ENCODE results near the gene PEX3. TPM values are rescaled to one million over a fixed set of nuclear protein-coding genes. Genes with fewer than 3 reads are reported as not detected.

The PEX3 gene
- total RNA-seq, 1 experiment from 2014 or later = 20.9 TPM

DNA sequence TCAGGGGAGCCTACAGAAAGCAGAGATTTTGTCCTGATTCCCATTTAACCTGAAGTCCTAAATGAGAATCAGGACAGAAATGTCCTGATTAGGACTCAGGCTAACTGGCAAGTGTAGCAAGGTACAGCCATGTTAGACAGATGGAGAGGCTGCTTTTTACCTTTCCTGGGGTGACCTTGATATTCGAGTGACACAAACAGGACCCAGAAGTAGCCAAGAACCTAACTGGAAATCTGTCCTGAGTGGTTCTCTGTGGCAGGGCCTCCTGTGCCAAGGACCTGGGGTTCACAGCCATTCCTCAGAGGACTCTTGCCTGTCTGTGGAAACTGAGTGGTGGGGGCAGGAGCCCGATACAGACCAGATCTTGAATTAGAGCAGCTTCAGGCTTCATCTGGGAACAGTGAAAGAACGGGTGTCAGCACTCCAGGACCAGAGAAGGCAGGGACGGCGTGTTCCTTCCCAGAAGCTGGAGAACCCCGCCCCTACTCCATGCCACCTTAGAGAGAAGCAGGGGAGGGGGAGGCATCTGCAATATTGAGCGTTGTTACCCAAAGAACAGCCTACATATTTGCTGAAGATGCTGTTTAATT lies 65.3 kb downstream of the PEX3 start:
- no peak for DNase-seq
- BruUV-seq (replicated peaks) = no TSS peak
- TF ChIP-seq EZH2 (IDR thresholded peaks at IDR 0.05; ENCODE audit: low read depth) (no peak), CTCF (conservative IDR thresholded peaks at IDR 0.05) (no peak)

DNA sequence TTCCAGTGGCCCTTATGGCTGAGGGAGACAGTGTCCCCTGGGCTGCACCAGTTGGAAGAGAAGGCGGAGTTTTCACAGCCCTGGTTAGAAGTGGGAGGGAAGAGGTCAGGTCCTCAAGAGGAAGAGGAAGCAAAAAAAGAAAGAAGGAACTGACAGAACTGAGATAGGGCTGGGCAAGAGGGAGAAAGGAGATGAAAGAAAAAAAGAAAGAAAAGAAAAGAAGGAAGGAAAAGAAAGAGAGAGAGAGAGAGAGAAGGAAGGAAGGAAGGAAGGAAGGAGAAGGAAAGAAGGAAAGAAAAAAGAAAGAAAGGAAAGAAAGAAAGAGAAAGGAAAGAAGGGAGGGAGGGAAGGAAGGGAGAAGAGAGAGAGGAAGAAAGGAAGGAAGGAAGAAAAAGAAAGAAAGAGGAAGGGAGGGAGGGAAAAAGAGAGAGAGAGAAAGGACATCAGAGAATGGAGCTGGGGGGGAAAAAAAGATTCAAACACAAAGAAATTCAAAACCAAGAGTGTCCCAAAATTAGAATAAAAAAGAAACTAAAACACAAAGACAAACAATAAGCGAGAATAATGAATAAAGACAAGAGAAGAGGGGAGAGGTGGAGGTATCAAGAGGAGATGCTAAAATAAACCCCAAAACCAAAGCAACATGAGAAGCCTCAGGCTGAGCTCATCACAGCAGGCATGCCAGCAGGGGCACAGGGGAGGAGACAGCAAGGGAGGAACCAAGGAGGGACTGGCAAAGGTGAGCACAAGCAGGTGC lies 66.3 kb downstream of the PEX3 start:
- no peaks in the 10 kb centered on the region for H3K27me3 ChIP-seq (ENCODE audit: insufficient read depth, low read depth)
- H3K36me3 ChIP-seq (ENCODE audit: low read depth) = no peaks in the 10 kb centered on the region
- 0 out of 2 replicates have a peak, but pooled peaks cover under 1% of the 10 kb centered on the region for H3K4me1 ChIP-seq (replicated peaks; ENCODE audit: insufficient read depth)
- H4K20me1 ChIP-seq (ENCODE audit: insufficient read depth) = no peaks in the 10 kb centered on the region
- peaks cover 2% of the 10 kb centered on the region for H3K79me2 ChIP-seq (ENCODE audit: low read depth)
- TF ChIP-seq EZH2 (IDR thresholded peaks at IDR 0.05; ENCODE audit: low read depth) = no peak
- TF ChIP-seq CTCF (conservative IDR thresholded peaks at IDR 0.05) = no peak
- no peak overlapping the region for H2AFZ ChIP-seq
- no peaks in the 10 kb centered on the region for H3K9me2 ChIP-seq (ENCODE audit: insufficient read depth)
- no peaks in the 10 kb centered on the region for H3K9me3 ChIP-seq (ENCODE audit: insufficient read depth, low read depth)
- H3K4me2 ChIP-seq = no peak overlapping the region
- ChIA-PET CTCF (no interaction called here), POLR2A (ENCODE audit: unreplicated experiment) (no interaction called here)
- BruUV-seq (replicated peaks) = no TSS peak
- intact Hi-C loops (cut with micrococcal nuclease; ENCODE audit: unreplicated experiment) = no loop called here
- no peak overlapping the region for H3K4me3 ChIP-seq
- no peak overlapping the region for H3K27ac ChIP-seq
- DNase-seq = no peak
- H3F3A ChIP-seq (ENCODE audit: insufficient read depth, low read depth) = no peaks in the 10 kb centered on the region

More for the DNA sequence above, 65.3 kb downstream of the PEX3 start:
- intact Hi-C loops (cut with micrococcal nuclease; ENCODE audit: unreplicated experiment) = no loop called here
- H3F3A ChIP-seq (ENCODE audit: insufficient read depth, low read depth) = no peaks in the 10 kb centered on the region
- 0 out of 2 replicates have a peak, but pooled peaks cover 3% of the 10 kb centered on the region for H3K4me1 ChIP-seq (replicated peaks; ENCODE audit: insufficient read depth)
- no peaks in the 10 kb centered on the region for H3K9me2 ChIP-seq (ENCODE audit: insufficient read depth)
- no peak overlapping the region for H3K27ac ChIP-seq
- peaks cover 8% of the 10 kb centered on the region for H3K79me2 ChIP-seq (ENCODE audit: low read depth)
- ChIA-PET POLR2A (ENCODE audit: unreplicated experiment) (interaction anchor here (0.6 kb wide), 1 partner anchor 315 kb away, joined by 4 read pairs; no protein-coding TSS in a partner anchor), CTCF (no interaction called here)
- no peak overlapping the region for H3K4me2 ChIP-seq
- no peaks in the 10 kb centered on the region for H3K36me3 ChIP-seq (ENCODE audit: low read depth)
- no peak overlapping the region for H2AFZ ChIP-seq
- no peak overlapping the region for H3K4me3 ChIP-seq
- H4K20me1 ChIP-seq (ENCODE audit: insufficient read depth) = no peaks in the 10 kb centered on the region
- no peaks in the 10 kb centered on the region for H3K9me3 ChIP-seq (ENCODE audit: insufficient read depth, low read depth)
- no peaks in the 10 kb centered on the region for H3K27me3 ChIP-seq (ENCODE audit: insufficient read depth, low read depth)

DNA sequence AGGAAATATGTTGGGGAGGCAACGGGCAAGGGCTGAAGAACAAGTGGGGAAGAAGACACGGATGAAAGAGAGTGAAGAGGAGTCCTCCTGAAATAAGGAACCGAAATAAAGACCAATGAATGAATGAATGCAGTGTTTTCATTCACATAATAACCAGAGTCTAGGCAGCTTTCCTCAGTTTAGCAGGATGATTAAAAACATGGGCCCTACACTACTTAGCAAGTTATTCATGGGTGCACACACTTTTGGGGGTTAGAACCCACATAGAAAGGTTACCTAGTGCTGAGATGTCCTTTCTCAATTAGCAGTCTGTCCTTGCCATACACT lies 66.8 kb downstream of the PEX3 start:
- Histone ChIP-seq H3K4me1 (replicated peaks; ENCODE audit: insufficient read depth) (no peaks in the 10 kb centered on the region), H3K27ac (no peak overlapping the region), H3F3A (ENCODE audit: insufficient read depth, low read depth) (no peaks in the 10 kb centered on the region), H3K4me2 (no peak overlapping the region), H3K36me3 (ENCODE audit: low read depth) (no peaks in the 10 kb centered on the region), H3K9me3 (ENCODE audit: insufficient read depth, low read depth) (no peaks in the 10 kb centered on the region), H2AFZ (no peak overlapping the region), H3K27me3 (ENCODE audit: insufficient read depth, low read depth) (no peaks in the 10 kb centered on the region), H3K9me2 (ENCODE audit: insufficient read depth) (no peaks in the 10 kb centered on the region), H3K79me2 (ENCODE audit: low read depth) (no peaks in the 10 kb centered on the region), H3K4me3 (no peak overlapping the region), H4K20me1 (ENCODE audit: insufficient read depth) (no peaks in the 10 kb centered on the region)
- no peak for DNase-seq
- no TSS peak for BruUV-seq (replicated peaks)
- intact Hi-C loops (cut with micrococcal nuclease; ENCODE audit: unreplicated experiment) = no loop called here
- TF ChIP-seq CTCF (conservative IDR thresholded peaks at IDR 0.05) (no peak), EZH2 (IDR thresholded peaks at IDR 0.05; ENCODE audit: low read depth) (no peak)
- POLR2A ChIA-PET (ENCODE audit: unreplicated experiment) = no interaction called here
- CTCF ChIA-PET = no interaction called here

All from PC-9 (cell line).